Thoracic aorta (tissue), 2 donors: ENCODE data around the gene RASAL2. TPM values are rescaled to one million over a fixed set of nuclear protein-coding genes. Genes with fewer than 3 reads are reported as not detected.

Source experiments
- ATAC-seq: fragments of 150-250 bp; one replicate; pipeline ENCODE4 v1.8.0; 2017; ENCODE audit warnings: low read depth; ENCODE audit not compliant: insufficient number of reproducible peaks, low FRiP score
- DNase-seq: peaks from one replicate; pipeline ENCODE4 v3.0.0-alpha.2; 2020; ENCODE audit warnings: low spot score
- H3K27ac ChIP-seq, 2 donors: fragments of 200-600 bp; sonication (generic); 1 replicate in 1 of 2; 2 replicates in 1 of 2; pipeline ENCODE4 v1.5.1; 2016; ENCODE audit warnings: mild to moderate bottlenecking in 2 of 2, moderate library complexity in 2 of 2
- H3K27me3 ChIP-seq: fragments of 200-600 bp; sonication (generic); replicated peaks from 2 replicates; pipeline ENCODE4 v1.6.0; 2016; ENCODE audit warnings: mild to moderate bottlenecking; ENCODE audit not compliant: insufficient read depth
- H3K36me3 ChIP-seq: fragments of 200-600 bp; sonication (generic); one replicate; pipeline ENCODE4 v1.5.1; 2016
- H3K4me1 ChIP-seq, 2 donors: fragments of 200-600 bp; sonication (generic); 1 replicate in 1 of 2; 2 replicates in 1 of 2; pipeline versions ENCODE4 v1.5.1 to v1.6.0; 2016; ENCODE audit warnings: low read depth in 2 of 2, mild to moderate bottlenecking in 1 of 2; ENCODE audit not compliant: control insufficient read depth in 1 of 2
- H3K4me3 ChIP-seq: fragments of 200-600 bp; sonication (generic); 2 replicates; pipeline ENCODE4 v1.5.1; 2016; ENCODE audit warnings: mild to moderate bottlenecking
- H3K9me3 ChIP-seq: fragments of 200-600 bp; sonication (generic); 2 replicates; pipeline ENCODE4 v1.5.1; 2016
- total RNA-seq, 2 donors: library from RNA; depleted of rRNA; stranded (reverse); fragments of >200 nt; gene quantifications; one replicate each; pipeline versions ENCODE4 v1.1.0 to v1.2.3, GENCODE V29; 2016
- TF ChIP-seq, protein P1 (sequence below): fragments of 200-600 bp; sonication (generic); IDR thresholded peaks from one replicate; pipeline ENCODE4 v1.5.1; 2019; ENCODE audit warnings: antibody characterized with exemption

RASAL2 gene
- total RNA-seq, 2 donors from 2014 or later: 38.0 to 45.1 TPM

DNA sequence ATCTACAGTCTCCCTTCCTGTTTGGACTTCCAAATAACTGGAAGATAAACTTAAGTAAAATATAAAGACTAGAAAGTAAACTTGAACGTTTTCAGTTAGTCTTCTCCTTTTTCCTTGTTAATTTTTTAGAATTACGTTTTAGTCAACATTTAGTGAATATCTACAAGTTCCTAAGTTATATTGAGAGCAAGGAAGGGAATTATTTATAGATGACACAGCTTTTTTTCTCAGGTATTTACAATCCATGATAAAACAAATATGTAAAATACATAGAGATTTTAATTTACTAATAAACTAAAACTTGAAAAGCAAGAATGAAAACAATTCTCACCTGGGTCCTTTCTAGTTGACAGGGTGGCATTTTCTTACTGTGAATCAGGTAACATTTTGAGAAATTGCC is 313.3 kb downstream of the RASAL2 start:
- no peak overlapping the region for H3K27ac ChIP-seq
- DNase-seq: no peak
- no peaks in the 10 kb centered on the region for H3K36me3 ChIP-seq
- no peaks in the 10 kb centered on the region for H3K4me1 ChIP-seq
- H3K4me3 ChIP-seq: no peak overlapping the region
- no peaks in the 10 kb centered on the region for H3K27me3 ChIP-seq
- H3K9me3 ChIP-seq: no peaks in the 10 kb centered on the region
- TF ChIP-seq, protein P1, sequence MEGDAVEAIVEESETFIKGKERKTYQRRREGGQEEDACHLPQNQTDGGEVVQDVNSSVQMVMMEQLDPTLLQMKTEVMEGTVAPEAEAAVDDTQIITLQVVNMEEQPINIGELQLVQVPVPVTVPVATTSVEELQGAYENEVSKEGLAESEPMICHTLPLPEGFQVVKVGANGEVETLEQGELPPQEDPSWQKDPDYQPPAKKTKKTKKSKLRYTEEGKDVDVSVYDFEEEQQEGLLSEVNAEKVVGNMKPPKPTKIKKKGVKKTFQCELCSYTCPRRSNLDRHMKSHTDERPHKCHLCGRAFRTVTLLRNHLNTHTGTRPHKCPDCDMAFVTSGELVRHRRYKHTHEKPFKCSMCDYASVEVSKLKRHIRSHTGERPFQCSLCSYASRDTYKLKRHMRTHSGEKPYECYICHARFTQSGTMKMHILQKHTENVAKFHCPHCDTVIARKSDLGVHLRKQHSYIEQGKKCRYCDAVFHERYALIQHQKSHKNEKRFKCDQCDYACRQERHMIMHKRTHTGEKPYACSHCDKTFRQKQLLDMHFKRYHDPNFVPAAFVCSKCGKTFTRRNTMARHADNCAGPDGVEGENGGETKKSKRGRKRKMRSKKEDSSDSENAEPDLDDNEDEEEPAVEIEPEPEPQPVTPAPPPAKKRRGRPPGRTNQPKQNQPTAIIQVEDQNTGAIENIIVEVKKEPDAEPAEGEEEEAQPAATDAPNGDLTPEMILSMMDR: no peak
- no peak for ATAC-seq

DNA sequence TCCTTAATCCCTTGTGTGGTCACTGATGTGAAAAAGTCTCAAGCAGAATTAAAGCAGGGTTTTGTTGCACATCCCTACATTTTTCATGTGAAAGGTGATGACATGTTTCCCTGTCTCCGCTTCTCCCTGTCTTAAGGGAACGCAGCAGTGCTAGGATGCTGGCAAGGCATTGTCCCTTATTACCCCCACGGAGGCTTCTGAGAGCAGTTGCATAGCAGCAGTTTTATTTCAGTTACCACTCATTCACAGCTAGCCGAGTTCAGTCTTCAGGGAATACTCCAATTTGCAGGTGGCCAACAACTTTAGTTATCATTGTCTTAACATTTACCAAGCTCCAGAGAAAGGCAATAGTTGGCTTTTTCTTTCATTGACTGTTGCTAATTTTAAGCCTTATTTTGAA is 313.8 kb downstream of the RASAL2 start:
- H3K4me3 ChIP-seq: no peak overlapping the region
- H3K9me3 ChIP-seq: no peaks in the 10 kb centered on the region
- ATAC-seq: no peak
- no peaks in the 10 kb centered on the region for H3K4me1 ChIP-seq
- DNase-seq: no peak
- TF ChIP-seq, protein P1: no peak
- no peaks in the 10 kb centered on the region for H3K27me3 ChIP-seq
- no peak overlapping the region for H3K27ac ChIP-seq
- no peaks in the 10 kb centered on the region for H3K36me3 ChIP-seq

DNA sequence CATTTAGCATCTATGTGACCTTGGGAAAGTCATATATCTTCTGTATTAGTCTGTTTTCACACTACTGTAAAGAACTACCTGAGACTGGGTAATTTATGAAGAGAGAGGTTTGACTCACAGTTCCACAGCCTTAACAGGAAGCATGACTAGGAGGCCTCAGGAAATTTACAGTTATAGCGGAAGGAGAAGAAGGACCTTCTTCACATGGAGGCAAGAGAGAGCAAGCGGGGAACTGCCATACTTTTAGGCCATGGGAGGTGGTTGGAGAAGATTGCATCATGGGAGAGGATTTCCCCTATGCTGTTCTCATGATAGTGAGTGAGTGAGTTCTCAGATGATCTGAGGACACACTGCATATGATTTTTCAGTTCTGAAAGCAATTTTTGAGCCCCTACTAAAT is 315.0 kb downstream of the RASAL2 start:
- Histone ChIP-seq H3K4me1 (no peaks in the 10 kb centered on the region), H3K4me3 (no peak overlapping the region), H3K36me3 (no peaks in the 10 kb centered on the region), H3K9me3 (no peaks in the 10 kb centered on the region), H3K27me3 (no peaks in the 10 kb centered on the region), H3K27ac (no peak overlapping the region)
- ATAC-seq: no peak
- no peak for DNase-seq
- TF ChIP-seq, protein P1: no peak

DNA sequence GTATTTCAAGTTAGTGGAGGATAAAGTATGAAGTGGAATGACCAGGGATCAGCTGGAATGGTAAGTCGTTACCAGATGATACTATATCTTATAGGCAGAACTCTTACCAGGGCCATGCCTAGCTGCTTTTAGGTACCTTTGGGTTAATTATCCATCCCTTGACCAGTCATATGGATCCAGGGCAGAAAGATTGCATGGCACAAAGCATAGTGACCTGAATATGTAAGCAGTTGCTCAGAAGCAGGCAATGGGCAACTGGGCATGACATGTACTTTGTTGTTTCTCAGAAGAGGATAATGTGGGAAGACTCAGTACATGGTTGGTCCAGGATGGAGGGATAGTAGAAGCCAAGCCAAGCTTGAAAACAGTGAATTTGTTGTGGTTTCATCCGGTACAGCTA is 315.6 kb downstream of the RASAL2 start:
- Histone ChIP-seq H3K9me3 (no peaks in the 10 kb centered on the region), H3K4me1 (no peaks in the 10 kb centered on the region), H3K36me3 (no peaks in the 10 kb centered on the region), H3K27ac (no peak overlapping the region), H3K4me3 (no peak overlapping the region), H3K27me3 (no peaks in the 10 kb centered on the region)
- ATAC-seq: no peak
- TF ChIP-seq, protein P1: no peak
- no peak for DNase-seq

DNA sequence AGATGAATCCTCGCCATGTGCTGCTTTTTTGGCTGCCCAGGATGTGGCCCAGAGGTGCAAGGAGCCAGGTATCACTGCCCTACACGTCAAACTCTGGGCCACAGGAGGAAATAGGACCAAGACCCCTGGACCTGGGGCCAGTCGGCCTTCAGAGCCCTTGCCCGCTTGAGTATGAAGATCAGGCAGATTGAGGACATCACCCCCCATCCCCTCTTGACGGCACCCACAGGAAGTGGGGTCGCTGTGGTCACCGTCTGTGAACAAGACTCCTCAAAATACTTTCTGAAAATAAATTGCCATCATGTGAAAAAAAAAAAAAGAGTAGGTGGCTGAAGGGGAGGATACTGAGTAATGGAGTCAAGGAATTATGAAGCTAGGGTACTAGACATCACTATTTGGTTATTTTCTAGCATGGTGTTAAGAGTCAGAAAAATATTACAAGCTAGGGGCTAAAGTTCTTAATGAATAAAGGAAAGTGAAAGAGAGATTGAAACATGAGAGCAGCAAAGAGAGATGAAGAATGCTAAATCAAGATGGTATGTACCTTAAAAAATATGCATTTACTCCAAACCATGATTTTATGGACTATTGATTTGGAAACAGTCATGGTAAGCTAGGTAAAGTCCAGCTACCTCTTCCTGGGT is 318.0 kb downstream of the RASAL2 start:
- Histone ChIP-seq H3K36me3 (no peaks in the 10 kb centered on the region), H3K27ac (no peak overlapping the region), H3K9me3 (peaks cover 10% of the 10 kb centered on the region), H3K4me1 (no peaks in the 10 kb centered on the region), H3K27me3 (no peaks in the 10 kb centered on the region), H3K4me3 (no peak overlapping the region)
- no peak for DNase-seq
- TF ChIP-seq, protein P1: no peak
- ATAC-seq: no peak
